ENCODE data around the gene SERPINB1. TPM values are rescaled to one million over a fixed set of nuclear protein-coding genes. Genes with fewer than 3 reads are reported as not detected.
A peak's percentile ranks its signal among the peaks of the same experiment; 100 is the strongest.

SERPINB1 gene
- total and polyA plus RNA-seq, 9 of the 15 experiments (the other 6 are each of a cell fraction or from before 2014, with no cell fraction given): 33.9 to 108 (median 63.8) TPM

DNA sequence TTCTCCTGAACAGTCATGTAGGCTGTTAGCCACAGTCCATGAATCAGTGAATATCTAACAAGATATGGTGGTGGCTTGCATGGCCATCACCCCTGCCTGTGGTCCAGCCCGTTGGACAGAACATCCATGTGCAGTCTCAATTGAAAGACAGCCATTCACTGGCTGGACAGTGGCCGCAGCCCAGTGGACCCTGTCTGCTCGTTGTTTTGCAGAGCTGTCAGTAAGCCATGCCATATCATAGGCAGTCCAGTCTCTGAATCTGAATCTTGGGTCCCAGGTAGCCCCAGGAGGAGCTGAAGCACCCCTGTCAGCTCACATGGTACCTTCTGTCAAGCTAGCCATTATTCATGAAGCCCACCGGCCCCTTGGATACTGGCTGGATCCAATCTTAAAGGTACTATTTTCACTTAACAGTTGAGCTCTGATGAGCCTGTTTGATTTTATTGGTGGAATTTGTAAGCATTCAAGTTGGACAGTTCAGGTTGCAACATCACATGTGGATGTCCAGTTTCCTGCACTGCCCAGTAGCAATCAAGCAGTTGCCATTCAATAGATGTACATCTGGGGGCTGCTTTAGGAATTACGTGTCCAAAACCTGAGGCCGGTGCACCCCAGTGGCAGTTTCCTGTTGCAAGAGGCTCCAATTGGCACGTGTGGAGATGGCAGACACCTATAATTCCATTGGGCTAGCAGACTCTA is 37.8 kb downstream of the SERPINB1 start:
- in situ Hi-C loops (cut with MboI): no loop called here
- H3K4me3 ChIP-seq: no peak overlapping the region
- H4K20me1 ChIP-seq (replicated peaks; ENCODE audit: control insufficient read depth, insufficient read depth, low read length): no peaks in the 10 kb centered on the region
- ChIA-PET CTCF (ENCODE audit: low intra/inter-chr PET ratio) (no interaction called here), POLR2A (interaction anchor here (0.9 to 2.3 kb wide), 4 partner anchors 12 to 37 kb away, joined by 3 to 8 read pairs (median 4); partner anchors contain the start of gene SERPINB1)
- H3K36me3 ChIP-seq (ENCODE audit: control insufficient read depth, insufficient read depth, low read length): no peaks in the 10 kb centered on the region
- no peak overlapping the region for H2AFZ ChIP-seq (ENCODE audit: low read depth, low read length)
- peak; percentile 23; the same call in 2 of the 3 replicates for ATAC-seq
- no peaks in the 10 kb centered on the region for H3K9me3 ChIP-seq (replicated peaks; ENCODE audit: control insufficient read depth, insufficient read depth, low read depth, low read length)
- no peaks in the 10 kb centered on the region for H3K27me3 ChIP-seq (ENCODE audit: control insufficient read depth in 2 of 2, insufficient read depth in 2 of 2, low read length in 2 of 2)
- H3K9me1 ChIP-seq (ENCODE audit: control insufficient read depth, insufficient read depth, low read length): no peaks in the 10 kb centered on the region
- H3K79me2 ChIP-seq (ENCODE audit: control insufficient read depth, insufficient read depth, low read length): no peaks in the 10 kb centered on the region
- DNase-seq (ENCODE audit: extremely low read depth in 1 of 4, low spot score in 3 of 4): no peak
- no peak for TF ChIP-seq ZSCAN29 (IDR thresholded peaks at IDR 0.05)
- TF ChIP-seq CEBPB (tag; IDR thresholded peaks at IDR 0.05): peak; percentile 59
- TF ChIP-seq HNRNPH1 (optimal IDR thresholded peaks at IDR 0.05; ENCODE audit: low read depth, low read length): no peak
- TF ChIP-seq, protein P1, sequence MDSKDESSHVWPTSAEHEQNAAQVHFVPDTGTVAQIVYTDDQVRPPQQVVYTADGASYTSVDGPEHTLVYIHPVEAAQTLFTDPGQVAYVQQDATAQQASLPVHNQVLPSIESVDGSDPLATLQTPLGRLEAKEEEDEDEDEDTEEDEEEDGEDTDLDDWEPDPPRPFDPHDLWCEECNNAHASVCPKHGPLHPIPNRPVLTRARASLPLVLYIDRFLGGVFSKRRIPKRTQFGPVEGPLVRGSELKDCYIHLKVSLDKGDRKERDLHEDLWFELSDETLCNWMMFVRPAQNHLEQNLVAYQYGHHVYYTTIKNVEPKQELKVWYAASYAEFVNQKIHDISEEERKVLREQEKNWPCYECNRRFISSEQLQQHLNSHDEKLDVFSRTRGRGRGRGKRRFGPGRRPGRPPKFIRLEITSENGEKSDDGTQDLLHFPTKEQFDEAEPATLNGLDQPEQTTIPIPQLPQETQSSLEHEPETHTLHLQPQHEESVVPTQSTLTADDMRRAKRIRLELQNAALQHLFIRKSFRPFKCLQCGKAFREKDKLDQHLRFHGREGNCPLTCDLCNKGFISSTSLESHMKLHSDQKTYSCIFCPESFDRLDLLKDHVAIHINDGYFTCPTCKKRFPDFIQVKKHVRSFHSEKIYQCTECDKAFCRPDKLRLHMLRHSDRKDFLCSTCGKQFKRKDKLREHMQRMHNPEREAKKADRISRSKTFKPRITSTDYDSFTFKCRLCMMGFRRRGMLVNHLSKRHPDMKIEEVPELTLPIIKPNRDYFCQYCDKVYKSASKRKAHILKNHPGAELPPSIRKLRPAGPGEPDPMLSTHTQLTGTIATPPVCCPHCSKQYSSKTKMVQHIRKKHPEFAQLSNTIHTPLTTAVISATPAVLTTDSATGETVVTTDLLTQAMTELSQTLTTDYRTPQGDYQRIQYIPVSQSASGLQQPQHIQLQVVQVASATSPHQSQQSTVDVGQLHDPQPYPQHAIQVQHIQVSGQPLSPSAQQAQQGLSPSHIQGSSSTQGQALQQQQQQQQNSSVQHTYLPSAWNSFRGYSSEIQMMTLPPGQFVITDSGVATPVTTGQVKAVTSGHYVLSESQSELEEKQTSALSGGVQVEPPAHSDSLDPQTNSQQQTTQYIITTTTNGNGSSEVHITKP (IDR thresholded peaks at IDR 0.05; ENCODE audit: partially characterized antibody): peak; percentile 79
- TF ChIP-seq, protein P2, sequence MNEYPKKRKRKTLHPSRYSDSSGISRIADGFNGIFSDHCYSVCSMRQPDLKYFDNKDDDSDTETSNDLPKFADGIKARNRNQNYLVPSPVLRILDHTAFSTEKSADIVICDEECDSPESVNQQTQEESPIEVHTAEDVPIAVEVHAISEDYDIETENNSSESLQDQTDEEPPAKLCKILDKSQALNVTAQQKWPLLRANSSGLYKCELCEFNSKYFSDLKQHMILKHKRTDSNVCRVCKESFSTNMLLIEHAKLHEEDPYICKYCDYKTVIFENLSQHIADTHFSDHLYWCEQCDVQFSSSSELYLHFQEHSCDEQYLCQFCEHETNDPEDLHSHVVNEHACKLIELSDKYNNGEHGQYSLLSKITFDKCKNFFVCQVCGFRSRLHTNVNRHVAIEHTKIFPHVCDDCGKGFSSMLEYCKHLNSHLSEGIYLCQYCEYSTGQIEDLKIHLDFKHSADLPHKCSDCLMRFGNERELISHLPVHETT (CRISPR knock-in tag; conservative IDR thresholded peaks at IDR 0.05 in 1 of 2, IDR thresholded peaks at IDR 0.05 in 1 of 2): no peak
- TF ChIP-seq MCM7 (IDR thresholded peaks at IDR 0.05): no peak
- FAIRE-seq: no peak
- H3K4me1 ChIP-seq (replicated peaks in 1 of 2; ENCODE audit: control insufficient read depth in 2 of 2, insufficient read depth in 2 of 2, low read length in 2 of 2): peaks cover 9 to 18% of the 10 kb centered on the region in 2 experiments
- H3K27ac ChIP-seq (ENCODE audit: extremely low read depth, low read depth, low read length): no peak overlapping the region
- intact Hi-C loops (cut with micrococcal nuclease): no loop called here
- no peak overlapping the region for H3K9ac ChIP-seq (ENCODE audit: insufficient read depth in 1 of 2, low read depth in 2 of 2, low read length in 2 of 2)
- no TSS peak for BruUV-seq (replicated peaks)
- H3K4me2 ChIP-seq (ENCODE audit: insufficient read depth, low read length): no peak overlapping the region
- 22% methylated on average over 7 of the region's 7 CpGs for WGBS (ENCODE audit: insufficient coverage, low coverage, missing lambda C conversion rate)
